K562 (cell line): Measurements from ENCODE around the gene CLSTN1. TPM values are rescaled to one million over a fixed set of nuclear protein-coding genes. Genes with fewer than 3 reads are reported as not detected.

Experiments
- DDX20 ChIP-seq: fragments of 450-650 bp; IDR thresholded peaks from 2 replicates; pipeline ENCODE4 v1.6.1; 2016; ENCODE audit warnings: missing genetic modification characterization, low read depth, mild to moderate bottlenecking, missing compliant biosample characterization, moderate library complexity
- DMBX1 ChIP-seq: fragments of 250-450 bp; sonication (Bioruptor Pico); IDR thresholded peaks from 2 replicates; pipeline ENCODE4 v1.8.0; 2022; ENCODE audit warnings: inconsistent platforms, mild to moderate bottlenecking, moderate library complexity, borderline replicate concordance
- E2F3 ChIP-seq: fragments of 250-450 bp; sonication (Bioruptor Pico); IDR thresholded peaks from 2 replicates; pipeline ENCODE4 v1.4.0; 2020; ENCODE audit warnings: mild to moderate bottlenecking
- E2F6 ChIP-seq, 2 experiments: IDR thresholded peaks; 2 replicates each; pipeline ENCODE4 v1.6.1; 2011; ENCODE audit warnings: borderline replicate concordance in 1 of 2, control low read depth in 1 of 2, low read depth in 1 of 2, low read length in 1 of 2, mild to moderate bottlenecking in 1 of 2, mixed read lengths in 1 of 2, moderate library complexity in 1 of 2; ENCODE audit not compliant: insufficient read depth in 1 of 2, insufficient read length in 1 of 2, poor library complexity in 1 of 2, severe bottlenecking in 1 of 2; ENCODE audit errors: extremely low read depth in 1 of 2
- ELF2 ChIP-seq: fragments of 250-450 bp; sonication (Bioruptor Pico); IDR thresholded peaks from 2 replicates; pipeline ENCODE4 v1.5.0; 2021; ENCODE audit warnings: mild to moderate bottlenecking
- ETV5 ChIP-seq: sonication (generic); formaldehyde crosslinking; IDR thresholded peaks from 2 replicates; pipeline ENCODE4 v1.4.0; 2020; ENCODE audit warnings: low read depth, mild to moderate bottlenecking, missing genetic modification reagents
- HDGF ChIP-seq: fragments of 450-650 bp; IDR thresholded peaks from 2 replicates; pipeline ENCODE4 v1.6.1; 2016
- HIVEP1 ChIP-seq: fragments of 250-450 bp; sonication (Bioruptor Pico); IDR thresholded peaks from 2 replicates; pipeline ENCODE4 v1.4.0; 2020; ENCODE audit warnings: mild to moderate bottlenecking
- MAZ ChIP-seq, 2 experiments: fragments of 450-650 bp in 1 of 2; sonication (generic) in 1 of 2; formaldehyde crosslinking; IDR thresholded peaks in 1 of 2; conservative IDR thresholded peaks in 1 of 2; 2 replicates each; pipeline versions ENCODE4 v1.4.0 to v1.5.0; 2020; ENCODE audit warnings: mild to moderate bottlenecking in 1 of 2, missing genetic modification reagents in 1 of 2
- NFXL1 ChIP-seq: fragments of 450-650 bp; formaldehyde crosslinking; IDR thresholded peaks from 2 replicates; pipeline ENCODE4 v1.4.0; 2021; ENCODE audit warnings: mild to moderate bottlenecking
- PURB ChIP-seq: sonication (generic); formaldehyde crosslinking; IDR thresholded peaks from 2 replicates; pipeline ENCODE4 v1.9.0; 2021; ENCODE audit warnings: low read depth, mild to moderate bottlenecking, missing genetic modification reagents
- RBM39 ChIP-seq: fragments of 200-400 bp; formaldehyde crosslinking; optimal IDR thresholded peaks from 2 replicates; pipeline ENCODE3; 2018; ENCODE audit warnings: low read depth, low read length
- SMARCA5 ChIP-seq: fragments of 450-650 bp; IDR thresholded peaks from 2 replicates; pipeline ENCODE4 v1.6.1; 2016
- STAG1 ChIP-seq: sonication (generic); formaldehyde crosslinking; IDR thresholded peaks from 2 replicates; pipeline ENCODE4 v1.5.0; 2020; ENCODE audit warnings: missing genetic modification reagents, borderline replicate concordance
- ZBTB7A ChIP-seq: IDR thresholded peaks from 2 replicates; pipeline ENCODE4 v1.6.1; 2011; ENCODE audit warnings: low read depth, mild to moderate bottlenecking, low read length, moderate library complexity, borderline replicate concordance; ENCODE audit not compliant: control insufficient read depth
- ZNF263 ChIP-seq: sonication (generic); formaldehyde crosslinking; IDR thresholded peaks from 2 replicates; pipeline ENCODE4 v1.8.0; 2022; ENCODE audit warnings: mild to moderate bottlenecking, missing genetic modification reagents, borderline replicate concordance
- ZNF3 ChIP-seq: fragments of 250-450 bp; sonication (Bioruptor Pico); IDR thresholded peaks from 2 replicates; pipeline ENCODE4 v1.5.0; 2021; ENCODE audit warnings: mild to moderate bottlenecking, moderate library complexity
- ZNF830 ChIP-seq: fragments of 250-450 bp; sonication (Bioruptor Pico); IDR thresholded peaks from 2 replicates; pipeline ENCODE4 v1.5.0; 2021; ENCODE audit warnings: mild to moderate bottlenecking
- polyA plus RNA-seq, 8 experiments: library from polyadenylated mRNA; depleted of rRNA in 4 of 8; stranded (reverse) in 5 of 8; unstranded in 3 of 8; fragments of >200 nt; fragmentation: Nextera tagmentation in 2 of 8; fragmentation: Illumina TruSeq in 1 of 8; extraction: Ambion mirVana in 2 of 8; extraction: Trizol in 1 of 8; gene quantifications; 2 replicates each; pipeline versions ENCODE4 v1.2.1 to v1.2.3, GENCODE V29; 2011 to 2014; ENCODE audit warnings: inconsistent platforms in 1 of 8, missing spikeins in 1 of 8
- total RNA-seq, 7 experiments: library from RNA; depleted of rRNA in 6 of 7; stranded (reverse); fragments of >200 nt in 6 of 7; fragmentation: Illumina TruSeq in 2 of 7; extraction: Trizol in 2 of 7; gene quantifications; 2 replicates each; pipeline versions ENCODE4 v1.2.1 to v1.2.3, GENCODE V29; 2011 to 2021; ENCODE audit warnings: low replicate concordance in 1 of 7
- TF ChIP-seq, protein P1 (sequence below): sonication (generic); formaldehyde crosslinking; IDR thresholded peaks from 2 replicates; pipeline ENCODE4 v1.4.0; 2020; ENCODE audit warnings: mild to moderate bottlenecking, missing genetic modification reagents
- TF ChIP-seq, protein P2 (sequence below): IDR thresholded peaks from 2 replicates; pipeline ENCODE4 v1.6.1; 2011; ENCODE audit warnings: borderline replicate concordance, low read depth, mild to moderate bottlenecking, moderate library complexity, low read length; ENCODE audit not compliant: insufficient read depth, poor library complexity, severe bottlenecking

The CLSTN1 gene
- total and polyA plus RNA-seq, 9 of the 15 experiments (the other 6 are each of a cell fraction or from before 2014, with no cell fraction given): 1.1 to 32.5 (median 13.3) TPM

GRCh38 chr1:9721606-9722377, 102.0 kb downstream of the CLSTN1 start (continued):
- TF ChIP-seq, protein P1, sequence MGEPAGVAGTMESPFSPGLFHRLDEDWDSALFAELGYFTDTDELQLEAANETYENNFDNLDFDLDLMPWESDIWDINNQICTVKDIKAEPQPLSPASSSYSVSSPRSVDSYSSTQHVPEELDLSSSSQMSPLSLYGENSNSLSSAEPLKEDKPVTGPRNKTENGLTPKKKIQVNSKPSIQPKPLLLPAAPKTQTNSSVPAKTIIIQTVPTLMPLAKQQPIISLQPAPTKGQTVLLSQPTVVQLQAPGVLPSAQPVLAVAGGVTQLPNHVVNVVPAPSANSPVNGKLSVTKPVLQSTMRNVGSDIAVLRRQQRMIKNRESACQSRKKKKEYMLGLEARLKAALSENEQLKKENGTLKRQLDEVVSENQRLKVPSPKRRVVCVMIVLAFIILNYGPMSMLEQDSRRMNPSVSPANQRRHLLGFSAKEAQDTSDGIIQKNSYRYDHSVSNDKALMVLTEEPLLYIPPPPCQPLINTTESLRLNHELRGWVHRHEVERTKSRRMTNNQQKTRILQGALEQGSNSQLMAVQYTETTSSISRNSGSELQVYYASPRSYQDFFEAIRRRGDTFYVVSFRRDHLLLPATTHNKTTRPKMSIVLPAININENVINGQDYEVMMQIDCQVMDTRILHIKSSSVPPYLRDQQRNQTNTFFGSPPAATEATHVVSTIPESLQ (CRISPR knock-in tag): no peak
- TF ChIP-seq HIVEP1 (CRISPR knock-in tag): no peak
- TF ChIP-seq ZNF263 (CRISPR knock-in tag): no peak
- 0 out of 2 replicates have a peak, but pooled peaks have one; percentile 27 for TF ChIP-seq ZNF830 (CRISPR knock-in tag)
- no peak for TF ChIP-seq STAG1
- 0 out of 4 replicates have a peak, but pooled peaks of 1 of the 2 experiments have one; percentile 11 for TF ChIP-seq MAZ (CRISPR knock-in tag; conservative IDR thresholded peaks at IDR 0.05 in 1 of 2, IDR thresholded peaks at IDR 0.05 in 1 of 2)
- TF ChIP-seq, protein P2, sequence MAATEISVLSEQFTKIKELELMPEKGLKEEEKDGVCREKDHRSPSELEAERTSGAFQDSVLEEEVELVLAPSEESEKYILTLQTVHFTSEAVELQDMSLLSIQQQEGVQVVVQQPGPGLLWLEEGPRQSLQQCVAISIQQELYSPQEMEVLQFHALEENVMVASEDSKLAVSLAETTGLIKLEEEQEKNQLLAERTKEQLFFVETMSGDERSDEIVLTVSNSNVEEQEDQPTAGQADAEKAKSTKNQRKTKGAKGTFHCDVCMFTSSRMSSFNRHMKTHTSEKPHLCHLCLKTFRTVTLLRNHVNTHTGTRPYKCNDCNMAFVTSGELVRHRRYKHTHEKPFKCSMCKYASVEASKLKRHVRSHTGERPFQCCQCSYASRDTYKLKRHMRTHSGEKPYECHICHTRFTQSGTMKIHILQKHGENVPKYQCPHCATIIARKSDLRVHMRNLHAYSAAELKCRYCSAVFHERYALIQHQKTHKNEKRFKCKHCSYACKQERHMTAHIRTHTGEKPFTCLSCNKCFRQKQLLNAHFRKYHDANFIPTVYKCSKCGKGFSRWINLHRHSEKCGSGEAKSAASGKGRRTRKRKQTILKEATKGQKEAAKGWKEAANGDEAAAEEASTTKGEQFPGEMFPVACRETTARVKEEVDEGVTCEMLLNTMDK: peak; percentile 26
- TF ChIP-seq PURB (CRISPR knock-in tag): no peak
- TF ChIP-seq ZBTB7A: peak; percentile 94
- no peak for TF ChIP-seq ZNF3
- 0 out of 2 replicates have a peak, but pooled peaks have one; percentile 37 for TF ChIP-seq HDGF
- TF ChIP-seq ELF2 (CRISPR knock-in tag): no peak
- no peak for TF ChIP-seq RBM39
- TF ChIP-seq E2F6 (IDR thresholded peaks at IDR 0.05; ENCODE audit: borderline replicate concordance in 1 of 2, extremely low read depth in 1 of 2, insufficient read depth in 1 of 2, insufficient read length in 1 of 2, low read depth in 1 of 2, low read length in 1 of 2, poor library complexity in 1 of 2, severe bottlenecking in 1 of 2): peak; percentile 14 to 24
- no peak for TF ChIP-seq SMARCA5
- no peak for TF ChIP-seq DMBX1 (CRISPR knock-in tag)
- TF ChIP-seq E2F3: peak; percentile 13; the same call in 1 of the 2 replicates
- TF ChIP-seq ETV5 (CRISPR knock-in tag): 0 out of 2 replicates have a peak, but pooled peaks have one; percentile 25
- TF ChIP-seq DDX20 (tag): no peak
- TF ChIP-seq NFXL1 (CRISPR knock-in tag): no peak
